H9 (cell line): ENCODE data around the gene TRMT44. TPM values are rescaled to one million over a fixed set of nuclear protein-coding genes. Genes with fewer than 3 reads are reported as not detected.

Experiments
- DNase-seq: peaks from one replicate; pipeline ENCODE4 v3.0.0-alpha.2; 2017
- H2AFZ ChIP-seq: one replicate; pipeline ENCODE4 v1.6.1; 2013; ENCODE audit warnings: mild to moderate bottlenecking, low read length, control low read depth, moderate library complexity
- H2AK5ac ChIP-seq: 2 replicates; pipeline ENCODE4 v1.6.1; 2013; ENCODE audit warnings: low read length, control low read depth, mixed read lengths; ENCODE audit not compliant: insufficient read length
- H2BK120ac ChIP-seq: one replicate; pipeline ENCODE4 v1.6.1; 2013; ENCODE audit warnings: low read depth, mild to moderate bottlenecking, low read length, control low read depth, inconsistent platforms; ENCODE audit not compliant: poor library complexity, severe bottlenecking
- H2BK12ac ChIP-seq: 2 replicates; pipeline ENCODE4 v1.6.1; 2013; ENCODE audit warnings: low read length, control low read depth, mixed read lengths, low read depth; ENCODE audit not compliant: insufficient read length
- H2BK15ac ChIP-seq: 2 replicates; pipeline ENCODE4 v1.6.1; 2013; ENCODE audit warnings: low read depth, low read length, control low read depth
- H2BK20ac ChIP-seq: one replicate; pipeline ENCODE4 v1.6.1; 2013; ENCODE audit warnings: low read depth, mild to moderate bottlenecking, low read length, control low read depth, inconsistent platforms; ENCODE audit not compliant: poor library complexity, severe bottlenecking
- H2BK5ac ChIP-seq: 2 replicates; pipeline ENCODE4 v1.6.1; 2013; ENCODE audit warnings: low read length, control low read depth, mixed read lengths; ENCODE audit not compliant: insufficient read length
- H3K14ac ChIP-seq: 2 replicates; pipeline ENCODE4 v1.6.1; 2013; ENCODE audit warnings: low read length, control low read depth; ENCODE audit not compliant: insufficient read depth
- H3K18ac ChIP-seq: 2 replicates; pipeline ENCODE4 v1.6.1; 2013; ENCODE audit warnings: low read depth, mild to moderate bottlenecking, mixed read lengths, low read length, control low read depth; ENCODE audit not compliant: insufficient read length
- H3K23ac ChIP-seq: 2 replicates; pipeline ENCODE4 v1.6.1; 2013; ENCODE audit warnings: low read length, control low read depth, mixed read lengths, low read depth; ENCODE audit not compliant: insufficient read length
- H3K23me2 ChIP-seq: 2 replicates; pipeline ENCODE4 v1.6.1; 2013; ENCODE audit warnings: low read depth, mild to moderate bottlenecking, mixed read lengths, low read length, control low read depth; ENCODE audit not compliant: insufficient read length, poor library complexity, severe bottlenecking
- H3K27ac ChIP-seq: 2 replicates; pipeline ENCODE4 v1.5.1; 2013; ENCODE audit warnings: low read length, control low read depth, mixed read lengths, low read depth; ENCODE audit not compliant: insufficient read length
- H3K27me3 ChIP-seq: 2 replicates; pipeline ENCODE4 v1.6.1; 2013; ENCODE audit warnings: low read length, control low read depth, inconsistent platforms; ENCODE audit not compliant: insufficient read depth
- H3K4ac ChIP-seq: 2 replicates; pipeline ENCODE4 v1.6.1; 2013; ENCODE audit warnings: low read depth, mild to moderate bottlenecking, control low read depth, inconsistent platforms, low read length, moderate library complexity
- H3K4me1 ChIP-seq: 2 replicates; pipeline ENCODE4 v1.6.1; 2013; ENCODE audit warnings: low read length, control low read depth, inconsistent platforms; ENCODE audit not compliant: insufficient read depth
- H3K4me2 ChIP-seq: 2 replicates; pipeline ENCODE4 v1.6.1; 2013; ENCODE audit warnings: low read length, control low read depth, mixed read lengths; ENCODE audit not compliant: insufficient read length, insufficient read depth
- H3K56ac ChIP-seq: 2 replicates; pipeline ENCODE4 v1.6.1; 2013; ENCODE audit warnings: low read depth, mild to moderate bottlenecking, mixed read lengths, low read length, control low read depth; ENCODE audit not compliant: insufficient read length
- H3K79me1 ChIP-seq: 2 replicates; pipeline ENCODE4 v1.6.1; 2013; ENCODE audit warnings: low read depth, mild to moderate bottlenecking, moderate library complexity, low read length, control low read depth, inconsistent platforms; ENCODE audit not compliant: insufficient read depth, poor library complexity, severe bottlenecking
- H3K79me2 ChIP-seq: 2 replicates; pipeline ENCODE4 v1.6.1; 2013; ENCODE audit warnings: low read length, control low read depth, inconsistent platforms; ENCODE audit not compliant: insufficient read depth
- H3K9ac ChIP-seq: 2 replicates; pipeline ENCODE4 v1.6.1; 2013; ENCODE audit warnings: low read length, control low read depth, mixed read lengths; ENCODE audit not compliant: insufficient read length; ENCODE audit errors: extremely low read depth
- H3K9me3 ChIP-seq: one replicate; pipeline ENCODE4 v1.6.1; 2013; ENCODE audit warnings: low read depth, low read length, inconsistent platforms; ENCODE audit not compliant: control insufficient read depth
- H3T11ph ChIP-seq: one replicate; pipeline ENCODE4 v1.6.1; 2013; ENCODE audit warnings: mild to moderate bottlenecking, low read length, control low read depth, inconsistent platforms
- H4K20me1 ChIP-seq: one replicate; pipeline ENCODE4 v1.6.1; 2013; ENCODE audit not compliant: control insufficient read depth, insufficient read length, insufficient read depth
- H4K5ac ChIP-seq: 2 replicates; pipeline ENCODE4 v1.6.1; 2013; ENCODE audit warnings: low read depth, mild to moderate bottlenecking, mixed read lengths, low read length, control low read depth; ENCODE audit not compliant: insufficient read length
- H4K8ac ChIP-seq: replicated peaks from 2 replicates; pipeline ENCODE4 v1.6.1; 2013; ENCODE audit warnings: low read length, control low read depth, mixed read lengths, low read depth; ENCODE audit not compliant: insufficient read length
- H4K91ac ChIP-seq: 2 replicates; pipeline ENCODE4 v1.6.1; 2013; ENCODE audit warnings: low read depth, mild to moderate bottlenecking, moderate library complexity, mixed read lengths, low read length, control low read depth; ENCODE audit not compliant: insufficient read length
- H3K27ac Mint-ChIP-seq, 3 experiments: 2 replicates in 2 of 3; 3 replicates in 1 of 3; pipeline ENCODE4 v1.8.0; 2020 to 2021; ENCODE audit warnings: mixed read lengths in 3 of 3, mild to moderate bottlenecking in 1 of 3, moderate library complexity in 1 of 3
- H3K27me3 Mint-ChIP-seq: 2 replicates; pipeline ENCODE4 v1.8.0; 2021; ENCODE audit warnings: low read depth, mild to moderate bottlenecking, moderate library complexity, mixed read lengths
- H3K36me3 Mint-ChIP-seq, 3 experiments: 2 replicates in 2 of 3; 3 replicates in 1 of 3; pipeline ENCODE4 v1.8.0; 2020 to 2021; ENCODE audit warnings: low read depth in 3 of 3, mixed read lengths in 3 of 3; ENCODE audit not compliant: insufficient read depth in 1 of 3
- H3K4me1 Mint-ChIP-seq, 2 experiments: 2 replicates each; pipeline ENCODE4 v1.8.0; 2020; ENCODE audit warnings: mixed read lengths in 2 of 2
- H3K4me3 Mint-ChIP-seq, 2 experiments: 2 replicates in 1 of 2; 3 replicates in 1 of 2; pipeline ENCODE4 v1.8.0; 2020 to 2021; ENCODE audit warnings: mild to moderate bottlenecking in 2 of 2, mixed read lengths in 2 of 2, moderate library complexity in 1 of 2
- H3K9me3 Mint-ChIP-seq, 2 experiments: 2 replicates in 1 of 2; 3 replicates in 1 of 2; pipeline ENCODE4 v1.8.0; 2020; ENCODE audit warnings: mild to moderate bottlenecking in 2 of 2, mixed read lengths in 2 of 2, moderate library complexity in 1 of 2
- CTCF ChIP-seq: fragments of 200-600 bp; sonication (generic); conservative IDR thresholded peaks from 3 replicates; pipeline ENCODE4 v1.8.0; 2021; ENCODE audit warnings: antibody characterized with exemption, mild to moderate bottlenecking
- WGBS: extraction: QIAGEN DNeasy Blood & Tissue Kit; methylation state at CpG from one replicate; pipeline ENCODE4 v1.1.7; 2013; ENCODE audit warnings: missing lambda C conversion rate, low lambda C conversion rate, mixed read lengths; ENCODE audit not compliant: insufficient read length; ENCODE audit errors: extremely low coverage; 5-methylcytosine and 5-hydroxymethylcytosine counted together
- total RNA-seq: library from RNA; stranded (reverse); gene quantifications from 2 replicates; pipeline ENCODE4 v1.2.1, GENCODE V29; 2021

Gene TRMT44
- total RNA-seq, 1 experiment from 2014 or later = 22.8 TPM

GRCh38 chr4:8478371-8478770 is 37.8 kb downstream of the TRMT44 start:
- no peak overlapping the region for H2BK15ac ChIP-seq
- no peak overlapping the region for H3K4me3 Mint-ChIP-seq
- peak overlapping the region in 1 of 3 experiments; percentile 92; a peak in 2 of 7 replicates for H3K27ac Mint-ChIP-seq
- H3K27me3 ChIP-seq = no peaks in the 10 kb centered on the region
- H4K8ac ChIP-seq = no peak overlapping the region
- no peaks in the 10 kb centered on the region for H4K20me1 ChIP-seq
- H3K79me2 ChIP-seq = no peaks in the 10 kb centered on the region
- no peak overlapping the region for H3T11ph ChIP-seq
- TF ChIP-seq CTCF = no peak
- H3K27ac ChIP-seq = no peak overlapping the region
- no peaks in the 10 kb centered on the region for H3K23me2 ChIP-seq
- H3K56ac ChIP-seq = no peak overlapping the region
- H3K27me3 Mint-ChIP-seq = no peaks in the 10 kb centered on the region
- H2BK120ac ChIP-seq = no peak overlapping the region
- H3K4me1 ChIP-seq = no peaks in the 10 kb centered on the region
- H3K36me3 Mint-ChIP-seq = peaks cover 6 to 20% (median 19%) of the 10 kb centered on the region in 3 experiments; a peak in 6 of 7 replicates
- no peak overlapping the region for H3K4ac ChIP-seq
- no peak overlapping the region for H2BK5ac ChIP-seq
- no peak overlapping the region for H2BK12ac ChIP-seq
- no CpG with 5 or more reads among the region's 9 CpGs for WGBS
- no peak overlapping the region for H3K14ac ChIP-seq
- H2AFZ ChIP-seq = no peak overlapping the region
- H2BK20ac ChIP-seq = no peak overlapping the region
- no peaks in the 10 kb centered on the region for H3K79me1 ChIP-seq
- no peaks in the 10 kb centered on the region for H3K9me3 ChIP-seq
- H3K9ac ChIP-seq = no peak overlapping the region
- no peak overlapping the region for H4K5ac ChIP-seq
- no peak for DNase-seq
- H4K91ac ChIP-seq = no peak overlapping the region
- peaks cover 34 to 36% of the 10 kb centered on the region in 2 experiments for H3K4me1 Mint-ChIP-seq
- no peak overlapping the region for H3K18ac ChIP-seq
- H3K23ac ChIP-seq = no peak overlapping the region
- no peak overlapping the region for H3K4me2 ChIP-seq
- H3K9me3 Mint-ChIP-seq = no peaks in the 10 kb centered on the region
- no peak overlapping the region for H2AK5ac ChIP-seq
